Fibroblast of the aortic adventitia (primary cell): Measurements from ENCODE around the gene RAB29. TPM values are rescaled to one million over a fixed set of nuclear protein-coding genes. Genes with fewer than 3 reads are reported as not detected.

Source experiments
- DNase-seq: peaks from one replicate; pipeline ENCODE4 v3.0.0-alpha.2; 2010; ENCODE audit warnings: low read depth
- H3K4me3 ChIP-seq: 2 replicates; pipeline ENCODE4 v1.5.1; 2011; ENCODE audit warnings: low read depth, mild to moderate bottlenecking, control low read depth, low read length, moderate library complexity
- CTCF ChIP-seq: IDR thresholded peaks from 2 replicates; pipeline ENCODE4 v1.5.1; 2011; ENCODE audit warnings: mild to moderate bottlenecking, low read length, control low read depth, inconsistent platforms; ENCODE audit not compliant: insufficient read depth
- total RNA-seq: library from RNA; depleted of rRNA; stranded (reverse); fragments of >200 nt; gene quantifications from 2 replicates; pipeline ENCODE4 v1.2.3, GENCODE V29; 2012; ENCODE audit warnings: low replicate concordance

Gene RAB29
- total RNA-seq, 1 donor = 28.2 TPM

- no peak for TF ChIP-seq CTCF
- H3K4me3 ChIP-seq = peak overlapping the region; percentile 96
- peak; percentile 87 for DNase-seq
Measured at GRCh38 chr1:205775717-205776056, 405 bp upstream of the RAB29 start.

- no peak for DNase-seq
- no peak for TF ChIP-seq CTCF
- H3K4me3 ChIP-seq = peak overlapping the region; percentile 96
Measured at GRCh38 chr1:205774198-205775014, 876 bp downstream of the RAB29 start.

- DNase-seq = no peak
- TF ChIP-seq CTCF = no peak
- H3K4me3 ChIP-seq = no peak overlapping the region
Measured at GRCh38 chr1:205772607-205773032, 2.7 kb downstream of the RAB29 start.

- no peak for DNase-seq
- no peak for TF ChIP-seq CTCF
- no peak overlapping the region for H3K4me3 ChIP-seq
Measured at GRCh38 chr1:205770618-205771017, 4.7 kb downstream of the RAB29 start.

GRCh38 chr1:205769641-205770365 lies 5.5 kb downstream of the RAB29 start:
- no peak for TF ChIP-seq CTCF

GRCh38 chr1:205767248-205767647 lies 8.0 kb downstream of the RAB29 start:
- DNase-seq = no peak
- no peak overlapping the region for H3K4me3 ChIP-seq
- no peak for TF ChIP-seq CTCF

More at GRCh38 chr1:205769641-205770365, 5.5 kb downstream of the RAB29 start:
- H3K4me3 ChIP-seq = no peak overlapping the region
- DNase-seq = no peak
